HEK293 (cell line): ENCODE data around the gene KCNQ2.

ENCODE experiments used
- CTCF ChIA-PET: fragments of 350-600 bp; formaldehyde crosslinking; extraction: SDS; loops from one replicate; lab custom pipeline; 2021; ENCODE audit warnings: antibody characterized with exemption; lab: Yijun Ruan, JAX
- POLR2A ChIA-PET: fragments of 300-600 bp; formaldehyde crosslinking; extraction: SDS; loops from one replicate; lab custom pipeline; 2020; ENCODE audit warnings: antibody characterized with exemption, inconsistent platforms; lab: Yijun Ruan, JAX
- H3K27ac ChIP-seq: fragments of 200-500 bp; sonication (Bioruptor generic); 2 replicates; pipeline ENCODE4 v1.5.1; 2014; ENCODE audit warnings: low read depth, low read length, control low read depth, inconsistent platforms; ENCODE audit errors: extremely low read depth
- H3K36me3 ChIP-seq, 2 experiments: fragments of 200-500 bp in 1 of 2; sonication (Bioruptor generic) in 1 of 2; 1 replicate in 1 of 2; 2 replicates in 1 of 2; pipeline ENCODE4 v1.5.1; 2014 to 2017; ENCODE audit warnings: inconsistent platforms in 2 of 2, low read length in 2 of 2; ENCODE audit not compliant: control insufficient read depth in 2 of 2, insufficient read depth in 1 of 2
- H3K4me1 ChIP-seq: fragments of 200-500 bp; sonication (Bioruptor generic); 2 replicates; pipeline ENCODE4 v1.5.1; 2014; ENCODE audit warnings: mild to moderate bottlenecking, low read length, inconsistent platforms; ENCODE audit not compliant: control insufficient read depth, insufficient read depth
- H3K4me3 ChIP-seq: 2 replicates; pipeline ENCODE4 v1.5.1; 2011; ENCODE audit warnings: low read depth, mild to moderate bottlenecking, control low read depth, low read length, moderate library complexity
- H3K9me3 ChIP-seq: fragments of 200-500 bp; sonication (Bioruptor generic); 2 replicates; pipeline ENCODE4 v1.5.1; 2014; ENCODE audit warnings: low read depth, low read length, inconsistent platforms; ENCODE audit not compliant: control insufficient read depth, insufficient read depth
- EGR2 ChIP-seq: fragments of 450-650 bp; formaldehyde crosslinking; IDR thresholded peaks from 2 replicates; pipeline ENCODE4 v1.5.1; 2016; ENCODE audit warnings: low read depth, missing biosample characterization, missing genetic modification characterization
- FEZF1 ChIP-seq: fragments of 450-650 bp; formaldehyde crosslinking; IDR thresholded peaks from 2 replicates; pipeline ENCODE4 v1.5.1; 2016; ENCODE audit warnings: missing biosample characterization, missing genetic modification characterization
- KLF16 ChIP-seq: fragments of 450-650 bp; formaldehyde crosslinking; IDR thresholded peaks from 2 replicates; pipeline ENCODE4 v1.5.1; 2017; ENCODE audit warnings: missing biosample characterization, missing genetic modification characterization
- SETDB1 ChIP-seq: IDR thresholded peaks from one replicate; pipeline ENCODE4 v1.6.1; 2017; ENCODE audit warnings: mild to moderate bottlenecking, low read length, moderate library complexity, mixed read lengths; ENCODE audit not compliant: insufficient read length
- SP2 ChIP-seq: fragments of 450-650 bp; formaldehyde crosslinking; IDR thresholded peaks from 2 replicates; pipeline ENCODE4 v1.5.1; 2016; ENCODE audit warnings: missing biosample characterization, missing genetic modification characterization
- TRIM28 ChIP-seq: IDR thresholded peaks from 2 replicates; pipeline ENCODE4 v1.6.1; 2011; ENCODE audit warnings: low read length, control low read depth, borderline replicate concordance
- ZBTB1 ChIP-seq: fragments of 450-650 bp; formaldehyde crosslinking; IDR thresholded peaks from 2 replicates; pipeline ENCODE4 v1.5.1; 2016; ENCODE audit warnings: missing biosample characterization, missing genetic modification characterization
- ZBTB26 ChIP-seq: fragments of 450-650 bp; formaldehyde crosslinking; optimal IDR thresholded peaks from 2 replicates; pipeline ENCODE3; 2016; ENCODE audit warnings: missing biosample characterization, mild to moderate bottlenecking, missing genetic modification characterization
- ZBTB48 ChIP-seq: fragments of 450-650 bp; formaldehyde crosslinking; IDR thresholded peaks from 2 replicates; pipeline ENCODE4 v1.5.1; 2016; ENCODE audit warnings: missing biosample characterization, missing genetic modification characterization
- ZBTB7A ChIP-seq: fragments of 450-650 bp; formaldehyde crosslinking; IDR thresholded peaks from 2 replicates; pipeline ENCODE4 v1.5.1; 2016; ENCODE audit warnings: low read depth, missing biosample characterization, missing genetic modification characterization
- ZNF112 ChIP-seq: fragments of 450-650 bp; formaldehyde crosslinking; IDR thresholded peaks from 2 replicates; pipeline ENCODE4 v1.5.0; 2017; ENCODE audit warnings: missing biosample characterization, missing genetic modification characterization
- ZNF148 ChIP-seq: fragments of 450-650 bp; formaldehyde crosslinking; IDR thresholded peaks from 2 replicates; pipeline ENCODE4 v1.5.0; 2017; ENCODE audit warnings: missing biosample characterization, missing genetic modification characterization, borderline replicate concordance
- ZNF155 ChIP-seq: fragments of 450-650 bp; formaldehyde crosslinking; IDR thresholded peaks from 2 replicates; pipeline ENCODE4 v1.5.1; 2016; ENCODE audit warnings: missing biosample characterization, missing genetic modification characterization
- ZNF214 ChIP-seq: fragments of 450-650 bp; formaldehyde crosslinking; IDR thresholded peaks from 2 replicates; pipeline ENCODE4 v1.5.1; 2017; ENCODE audit warnings: missing biosample characterization, mild to moderate bottlenecking, missing genetic modification characterization, borderline replicate concordance
- ZNF23 ChIP-seq: fragments of 450-650 bp; formaldehyde crosslinking; IDR thresholded peaks from 2 replicates; pipeline ENCODE4 v1.5.1; 2016; ENCODE audit warnings: missing biosample characterization, missing genetic modification characterization, borderline replicate concordance
- ZNF248 ChIP-seq: fragments of 450-650 bp; formaldehyde crosslinking; IDR thresholded peaks from 2 replicates; pipeline ENCODE4 v1.5.1; 2017; ENCODE audit warnings: missing biosample characterization, missing genetic modification characterization
- ZNF311 ChIP-seq: fragments of 450-650 bp; formaldehyde crosslinking; IDR thresholded peaks from 2 replicates; pipeline ENCODE4 v1.5.1; 2017; ENCODE audit warnings: missing biosample characterization, missing genetic modification characterization, borderline replicate concordance
- ZNF514 ChIP-seq: fragments of 450-650 bp; formaldehyde crosslinking; IDR thresholded peaks from 2 replicates; pipeline ENCODE4 v1.5.1; 2016; ENCODE audit warnings: missing biosample characterization, missing genetic modification characterization
- ZNF558 ChIP-seq: fragments of 450-650 bp; formaldehyde crosslinking; IDR thresholded peaks from 2 replicates; pipeline ENCODE4 v1.5.1; 2016; ENCODE audit warnings: missing biosample characterization, missing genetic modification characterization
- ZNF670 ChIP-seq: fragments of 450-650 bp; formaldehyde crosslinking; IDR thresholded peaks from 2 replicates; pipeline ENCODE4 v1.5.1; 2016; ENCODE audit warnings: missing biosample characterization, missing genetic modification characterization, low read depth
- ZNF677 ChIP-seq: fragments of 450-650 bp; IDR thresholded peaks from 2 replicates; pipeline ENCODE4 v1.5.0; 2018; ENCODE audit warnings: missing biosample characterization, mild to moderate bottlenecking, missing genetic modification characterization, moderate library complexity
- ZNF692 ChIP-seq: fragments of 450-650 bp; formaldehyde crosslinking; IDR thresholded peaks from 2 replicates; pipeline ENCODE4 v1.5.1; 2016; ENCODE audit warnings: missing biosample characterization, missing genetic modification characterization
- ZNF701 ChIP-seq: fragments of 450-650 bp; formaldehyde crosslinking; IDR thresholded peaks from 2 replicates; pipeline ENCODE4 v1.5.1; 2016; ENCODE audit warnings: missing biosample characterization, missing genetic modification characterization
- ZNF777 ChIP-seq: fragments of 450-650 bp; formaldehyde crosslinking; IDR thresholded peaks from 2 replicates; pipeline ENCODE4 v1.5.1; 2017; ENCODE audit warnings: missing biosample characterization, missing genetic modification characterization, borderline replicate concordance
- TF ChIP-seq, protein P1 (sequence below): fragments of 450-650 bp; formaldehyde crosslinking; IDR thresholded peaks from 2 replicates; pipeline ENCODE4 v1.5.1; 2016; ENCODE audit warnings: missing biosample characterization, missing genetic modification characterization
- TF ChIP-seq, protein P2 (sequence below): fragments of 450-650 bp; formaldehyde crosslinking; IDR thresholded peaks from 2 replicates; pipeline ENCODE4 v1.5.1; 2016; ENCODE audit warnings: missing biosample characterization, missing genetic modification characterization, low read depth
- TF ChIP-seq, protein P3 (sequence below): fragments of 450-650 bp; formaldehyde crosslinking; IDR thresholded peaks from 2 replicates; pipeline ENCODE4 v1.5.1; 2016; ENCODE audit warnings: missing biosample characterization, missing genetic modification characterization

KCNQ2 gene

DNA sequence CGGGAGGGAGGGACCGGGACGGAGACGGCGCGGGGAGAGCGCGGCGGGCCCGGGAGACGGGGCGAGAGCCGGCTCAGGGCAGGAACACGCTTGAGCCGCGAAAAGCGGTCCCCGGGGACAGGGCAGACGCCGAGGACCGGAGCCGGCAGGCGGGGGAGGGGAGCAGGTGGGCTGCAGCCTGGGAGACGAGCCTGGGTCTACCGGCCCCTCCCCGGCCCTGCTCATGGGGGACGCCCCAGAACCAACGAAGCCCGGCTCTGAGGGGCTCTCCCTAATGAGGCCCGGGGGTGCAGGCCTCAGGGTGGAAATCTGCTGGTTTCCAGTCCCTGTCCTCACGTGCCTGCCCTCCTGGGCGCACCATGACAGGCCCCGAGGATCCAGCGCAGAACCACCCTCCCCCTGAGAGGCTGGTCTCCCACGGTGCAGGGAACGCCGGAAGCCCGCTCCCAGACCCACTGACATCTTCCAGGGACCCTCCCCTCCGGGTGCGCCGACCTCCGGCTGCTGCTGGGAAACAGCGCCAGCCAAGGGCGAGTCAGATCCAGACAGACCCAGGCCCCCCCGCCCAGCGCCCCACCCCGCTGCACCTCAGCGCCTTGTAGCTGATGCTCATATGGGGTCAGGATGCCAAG is 27.0 kb upstream of the KCNQ2 start:
- no peaks in the 10 kb centered on the region for H3K9me3 ChIP-seq
- H3K27ac ChIP-seq, result no peak overlapping the region; the same call in 1 of the 2 replicates
- peak overlapping the region; percentile 46 for H3K4me3 ChIP-seq
- ChIA-PET CTCF (no interaction called here), POLR2A (no interaction called here)
- H3K36me3 ChIP-seq, result peaks cover 0 to 26% of the 10 kb centered on the region in 2 experiments; a peak in 1 of 3 replicates
- H3K4me1 ChIP-seq, result no peaks in the 10 kb centered on the region
- TF ChIP-seq SP2 (tag by site-specific recombination), result peak; percentile 11; the same call in 1 of the 2 replicates
- TF ChIP-seq, protein P1, sequence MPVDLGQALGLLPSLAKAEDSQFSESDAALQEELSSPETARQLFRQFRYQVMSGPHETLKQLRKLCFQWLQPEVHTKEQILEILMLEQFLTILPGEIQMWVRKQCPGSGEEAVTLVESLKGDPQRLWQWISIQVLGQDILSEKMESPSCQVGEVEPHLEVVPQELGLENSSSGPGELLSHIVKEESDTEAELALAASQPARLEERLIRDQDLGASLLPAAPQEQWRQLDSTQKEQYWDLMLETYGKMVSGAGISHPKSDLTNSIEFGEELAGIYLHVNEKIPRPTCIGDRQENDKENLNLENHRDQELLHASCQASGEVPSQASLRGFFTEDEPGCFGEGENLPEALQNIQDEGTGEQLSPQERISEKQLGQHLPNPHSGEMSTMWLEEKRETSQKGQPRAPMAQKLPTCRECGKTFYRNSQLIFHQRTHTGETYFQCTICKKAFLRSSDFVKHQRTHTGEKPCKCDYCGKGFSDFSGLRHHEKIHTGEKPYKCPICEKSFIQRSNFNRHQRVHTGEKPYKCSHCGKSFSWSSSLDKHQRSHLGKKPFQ (tag by site-specific recombination), result no peak
- TF ChIP-seq, protein P2, sequence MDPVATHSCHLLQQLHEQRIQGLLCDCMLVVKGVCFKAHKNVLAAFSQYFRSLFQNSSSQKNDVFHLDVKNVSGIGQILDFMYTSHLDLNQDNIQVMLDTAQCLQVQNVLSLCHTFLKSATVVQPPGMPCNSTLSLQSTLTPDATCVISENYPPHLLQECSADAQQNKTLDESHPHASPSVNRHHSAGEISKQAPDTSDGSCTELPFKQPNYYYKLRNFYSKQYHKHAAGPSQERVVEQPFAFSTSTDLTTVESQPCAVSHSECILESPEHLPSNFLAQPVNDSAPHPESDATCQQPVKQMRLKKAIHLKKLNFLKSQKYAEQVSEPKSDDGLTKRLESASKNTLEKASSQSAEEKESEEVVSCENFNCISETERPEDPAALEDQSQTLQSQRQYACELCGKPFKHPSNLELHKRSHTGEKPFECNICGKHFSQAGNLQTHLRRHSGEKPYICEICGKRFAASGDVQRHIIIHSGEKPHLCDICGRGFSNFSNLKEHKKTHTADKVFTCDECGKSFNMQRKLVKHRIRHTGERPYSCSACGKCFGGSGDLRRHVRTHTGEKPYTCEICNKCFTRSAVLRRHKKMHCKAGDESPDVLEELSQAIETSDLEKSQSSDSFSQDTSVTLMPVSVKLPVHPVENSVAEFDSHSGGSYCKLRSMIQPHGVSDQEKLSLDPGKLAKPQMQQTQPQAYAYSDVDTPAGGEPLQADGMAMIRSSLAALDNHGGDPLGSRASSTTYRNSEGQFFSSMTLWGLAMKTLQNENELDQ (tag by site-specific recombination), result no peak
- no peak for TF ChIP-seq ZNF692
- TF ChIP-seq ZNF155 (tag by site-specific recombination), result no peak
- TF ChIP-seq ZNF677 (tag by site-specific recombination), result no peak
- TF ChIP-seq ZNF558 (tag by site-specific recombination), result no peak
- TF ChIP-seq, protein P3, sequence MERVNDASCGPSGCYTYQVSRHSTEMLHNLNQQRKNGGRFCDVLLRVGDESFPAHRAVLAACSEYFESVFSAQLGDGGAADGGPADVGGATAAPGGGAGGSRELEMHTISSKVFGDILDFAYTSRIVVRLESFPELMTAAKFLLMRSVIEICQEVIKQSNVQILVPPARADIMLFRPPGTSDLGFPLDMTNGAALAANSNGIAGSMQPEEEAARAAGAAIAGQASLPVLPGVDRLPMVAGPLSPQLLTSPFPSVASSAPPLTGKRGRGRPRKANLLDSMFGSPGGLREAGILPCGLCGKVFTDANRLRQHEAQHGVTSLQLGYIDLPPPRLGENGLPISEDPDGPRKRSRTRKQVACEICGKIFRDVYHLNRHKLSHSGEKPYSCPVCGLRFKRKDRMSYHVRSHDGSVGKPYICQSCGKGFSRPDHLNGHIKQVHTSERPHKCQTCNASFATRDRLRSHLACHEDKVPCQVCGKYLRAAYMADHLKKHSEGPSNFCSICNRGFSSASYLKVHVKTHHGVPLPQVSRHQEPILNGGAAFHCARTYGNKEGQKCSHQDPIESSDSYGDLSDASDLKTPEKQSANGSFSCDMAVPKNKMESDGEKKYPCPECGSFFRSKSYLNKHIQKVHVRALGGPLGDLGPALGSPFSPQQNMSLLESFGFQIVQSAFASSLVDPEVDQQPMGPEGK (tag by site-specific recombination), result peak; percentile 41; the same call in 1 of the 2 replicates
- TF ChIP-seq ZBTB48, result no peak
- peak; percentile 53 for TF ChIP-seq ZBTB26 (tag by site-specific recombination)
- TF ChIP-seq FEZF1 (tag by site-specific recombination), result no peak
- no peak for TF ChIP-seq ZNF248 (tag by site-specific recombination)
- no peak for TF ChIP-seq ZNF112 (tag by site-specific recombination)
- no peak for TF ChIP-seq ZNF701 (tag by site-specific recombination)
- no peak for TF ChIP-seq SETDB1
- TF ChIP-seq ZNF311 (tag by site-specific recombination), result no peak
- peak; percentile 60; the same call in 1 of the 2 replicates for TF ChIP-seq ZBTB7A
- TF ChIP-seq ZNF23 (tag by site-specific recombination), result no peak
- TF ChIP-seq ZBTB1 (tag by site-specific recombination), result no peak
- 0 out of 2 replicates have a peak, but pooled peaks have one; percentile 34 for TF ChIP-seq KLF16 (tag by site-specific recombination)
- no peak for TF ChIP-seq ZNF214 (tag by site-specific recombination)
- no peak for TF ChIP-seq ZNF514 (tag by site-specific recombination)
- no peak for TF ChIP-seq ZNF148
- no peak for TF ChIP-seq ZNF777 (tag by site-specific recombination)
- TF ChIP-seq EGR2, result no peak
- TF ChIP-seq ZNF670, result no peak
- TF ChIP-seq TRIM28, result no peak
